Measurements from ENCODE around the gene CALCOCO1.

Gene CALCOCO1

DNA sequence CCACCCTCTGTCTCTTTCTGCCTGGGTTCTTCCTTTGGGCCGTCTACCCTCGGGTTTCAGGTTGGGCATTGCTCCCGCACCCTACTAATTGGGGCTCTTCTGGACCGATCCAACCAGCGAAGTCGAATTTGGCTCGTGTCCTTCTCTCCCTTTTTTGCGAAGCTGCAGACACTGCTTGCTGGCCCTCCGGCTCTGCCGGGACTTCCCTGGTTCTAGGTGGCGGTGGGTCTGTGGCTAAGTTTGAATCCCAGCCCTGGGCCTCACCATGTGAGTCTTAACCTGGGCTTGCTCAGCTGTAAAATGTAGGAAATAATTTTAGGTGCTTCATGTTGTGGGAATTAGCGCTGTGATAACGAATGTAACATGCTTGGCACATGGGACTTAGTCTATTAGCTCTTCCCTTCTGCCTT is 24.9 kb upstream of the CALCOCO1 start:
- no peak for DNase-seq (ENCODE audit: low read depth)

- DNase-seq (ENCODE audit: low read depth) = no peak
Measured at GRCh38 chr12:53751336-53752191, 24.3 kb upstream of the CALCOCO1 start, which contains the start of gene CISTR. TSS of gene CISTR (minus strand) at chr12:53751979.

GRCh38 chr12:53750812-53751335 is 23.6 kb upstream of the CALCOCO1 start:
- no peak for DNase-seq (ENCODE audit: low read depth)

DNA sequence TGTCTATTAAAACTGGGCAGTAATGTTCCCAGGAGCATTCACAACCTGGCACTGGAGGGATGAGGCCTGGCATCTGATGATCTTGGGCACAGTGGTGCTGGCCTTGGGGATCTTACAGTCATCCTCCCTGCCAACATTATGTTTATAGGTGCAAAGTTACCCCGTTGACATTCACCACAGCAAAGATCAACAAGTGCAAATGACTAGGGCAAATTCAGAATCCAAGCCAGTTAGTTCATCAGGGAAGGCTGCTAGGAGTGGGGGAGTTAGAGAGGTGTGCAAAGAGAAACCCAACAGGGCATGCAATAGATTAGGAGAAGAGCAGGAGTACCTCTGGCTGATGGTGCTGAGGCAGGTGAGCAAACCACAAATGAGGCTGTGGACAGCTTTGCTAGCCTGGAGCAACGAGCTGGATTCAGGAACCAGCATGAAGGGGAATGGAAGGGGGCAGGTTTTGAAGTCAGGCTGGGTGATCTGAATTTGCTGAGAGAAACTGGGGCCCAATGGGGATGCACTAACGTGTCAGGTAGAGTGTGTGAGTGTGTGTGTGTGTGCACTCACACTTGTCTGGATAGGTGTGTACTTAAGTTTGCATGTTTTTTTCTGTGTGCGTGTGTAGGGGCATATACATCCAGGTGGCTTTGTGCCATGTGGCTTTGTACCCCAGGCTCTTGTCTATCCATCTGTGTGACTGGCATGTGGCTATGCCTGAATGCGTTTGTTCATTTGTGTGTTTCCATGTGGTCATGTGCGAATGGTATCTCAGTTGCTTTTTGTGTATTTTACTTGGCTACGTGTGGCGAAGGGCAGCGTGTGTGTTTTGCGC is 22.9 kb upstream of the CALCOCO1 start:
- no peak for DNase-seq (ENCODE audit: low read depth)

DNA sequence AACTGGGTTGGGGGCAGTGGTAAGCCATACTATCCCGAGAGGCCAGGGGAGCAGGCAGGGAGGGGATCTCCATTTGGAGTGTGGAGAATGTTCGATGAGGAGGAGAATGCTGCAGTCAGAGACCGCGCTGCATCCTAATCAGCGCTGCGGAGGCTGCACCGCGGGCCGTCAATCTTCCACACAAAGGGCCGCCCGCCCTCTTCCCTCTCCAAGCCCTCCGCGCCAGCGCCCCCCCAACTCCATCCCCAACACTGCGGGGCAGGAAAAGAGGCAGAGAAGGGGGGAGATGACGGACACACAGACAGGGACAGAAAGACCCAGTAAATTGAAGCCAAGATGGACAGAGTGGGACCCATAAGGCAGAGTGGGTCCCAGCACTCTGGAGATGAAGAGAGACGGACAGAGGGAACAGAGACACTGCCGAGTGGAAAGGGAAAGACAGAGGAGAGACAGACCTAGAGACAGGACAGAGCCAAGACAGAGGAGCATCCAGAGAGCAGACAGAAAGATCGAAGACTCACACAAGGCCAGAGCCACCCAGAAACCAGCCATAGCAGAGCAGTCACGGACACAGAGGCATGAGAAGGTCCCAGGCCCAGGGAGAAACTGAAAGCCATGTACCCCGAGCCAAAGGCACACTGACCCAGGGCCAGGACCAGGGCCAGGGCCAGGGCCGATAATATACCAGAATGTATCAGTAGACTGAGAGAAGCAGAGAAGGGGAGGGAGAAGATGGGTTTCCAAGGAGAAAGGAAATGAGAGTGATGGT is 21.0 kb upstream of the CALCOCO1 start:
- no peak for DNase-seq (ENCODE audit: low read depth)

DNA sequence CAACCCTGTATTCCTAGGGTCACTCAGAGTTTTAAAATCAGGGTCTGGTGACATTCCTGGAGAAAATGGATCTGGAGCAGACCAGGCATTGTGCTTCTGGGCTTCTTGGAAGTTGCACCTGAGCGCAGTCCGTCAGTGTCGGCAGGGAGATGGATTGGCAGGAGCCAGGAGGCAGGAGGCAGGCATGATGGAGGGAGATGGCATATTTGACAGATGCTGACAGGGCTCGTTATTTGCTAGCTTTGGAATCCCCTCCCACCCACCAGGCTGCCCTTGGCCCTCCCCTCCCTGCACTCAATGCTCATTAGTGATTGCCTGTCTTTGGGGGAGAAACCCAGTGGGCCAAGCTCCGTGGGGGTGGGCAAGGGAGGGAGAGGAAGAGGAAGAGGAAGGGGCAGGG is 19.8 kb upstream of the CALCOCO1 start:
- no peak for DNase-seq (ENCODE audit: low read depth)

GRCh38 chr12:53746592-53747092 is 19.4 kb upstream of the CALCOCO1 start:
- peak; percentile 78 for DNase-seq (ENCODE audit: low read depth)

GRCh38 chr12:53744751-53745150 is 17.5 kb upstream of the CALCOCO1 start:
- DNase-seq (ENCODE audit: low read depth) = no peak

DNA sequence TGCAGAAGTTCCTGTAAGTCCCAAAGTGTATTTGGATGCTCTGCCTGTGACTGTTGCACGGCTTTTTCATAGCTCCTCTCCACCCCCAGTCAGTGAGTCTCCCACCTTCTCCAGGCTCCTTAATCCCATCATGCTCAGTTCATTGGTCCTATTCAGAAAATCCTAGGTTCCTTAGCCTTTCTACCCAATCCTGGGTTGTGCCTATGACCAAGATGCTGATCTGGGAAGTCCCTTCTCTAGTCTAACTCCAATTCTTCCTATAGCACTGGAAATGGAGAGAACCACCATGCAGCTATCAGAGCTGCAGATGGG is 16.8 kb upstream of the CALCOCO1 start:
- DNase-seq (ENCODE audit: low read depth) = no peak

DNA sequence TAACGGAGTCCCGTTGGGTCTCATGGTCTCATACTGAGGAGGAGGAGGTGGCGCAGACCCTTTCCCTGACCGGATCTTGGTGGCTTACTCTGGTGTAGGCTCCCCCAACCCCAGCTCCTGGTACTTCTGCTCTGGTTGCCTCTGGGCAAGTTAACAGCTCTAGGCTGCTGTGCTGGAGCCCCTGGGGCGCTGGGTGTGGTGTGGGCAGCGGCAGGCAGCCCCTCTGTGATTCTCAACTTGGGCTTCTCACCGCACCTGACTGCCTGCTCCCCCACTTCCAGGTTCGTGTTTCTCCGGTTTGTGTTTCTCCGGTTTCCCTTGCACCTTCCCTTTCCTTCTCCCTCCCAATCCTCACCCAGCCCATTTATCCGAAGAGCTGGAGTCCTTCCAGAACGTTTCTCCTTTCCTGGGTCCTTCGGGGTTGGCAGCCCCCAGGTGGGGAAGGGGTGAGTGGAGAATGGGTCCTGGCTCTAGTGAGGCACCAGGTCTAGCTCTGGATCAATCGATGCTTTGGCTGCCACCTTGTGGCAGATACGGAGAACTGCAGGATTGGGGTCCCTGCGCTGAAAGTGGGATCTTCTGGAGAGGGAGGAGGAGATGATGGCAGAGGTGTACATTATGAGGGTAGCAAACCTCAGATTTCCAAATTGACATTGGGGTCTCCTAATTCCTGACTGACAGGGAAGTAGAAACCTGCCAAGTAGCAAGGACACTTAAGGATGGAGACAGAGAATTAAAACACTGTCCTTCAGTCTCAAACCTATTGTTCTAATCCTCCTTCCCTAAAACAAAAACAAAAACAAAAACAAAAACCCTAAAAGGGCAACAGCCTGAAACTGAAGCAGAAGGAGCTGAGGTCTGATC is 16.2 kb upstream of the CALCOCO1 start:
- DNase-seq (ENCODE audit: low read depth) = no peak

DNA sequence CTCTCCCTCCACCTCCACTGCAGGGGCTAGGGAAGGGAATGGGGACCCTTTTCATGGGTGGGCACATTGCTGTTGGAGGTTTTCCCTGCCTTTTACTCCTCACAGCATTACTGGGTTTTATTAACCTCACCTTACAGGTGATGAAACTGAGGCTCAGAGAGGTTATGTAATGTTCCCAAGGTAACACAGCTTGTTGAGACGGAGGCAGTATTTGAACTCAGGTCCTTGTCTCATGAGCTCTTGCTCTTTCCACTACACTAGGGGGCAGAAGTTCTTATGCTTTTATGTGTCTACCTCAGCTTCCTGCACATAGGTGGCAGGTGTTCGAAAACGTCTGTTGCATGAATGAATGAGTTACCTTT is 12.9 kb upstream of the CALCOCO1 start:
- no peak for DNase-seq (ENCODE audit: low read depth)

GRCh38 chr12:53739214-53740129 is 12.2 kb upstream of the CALCOCO1 start:
- DNase-seq (ENCODE audit: low read depth) = no peak

DNA sequence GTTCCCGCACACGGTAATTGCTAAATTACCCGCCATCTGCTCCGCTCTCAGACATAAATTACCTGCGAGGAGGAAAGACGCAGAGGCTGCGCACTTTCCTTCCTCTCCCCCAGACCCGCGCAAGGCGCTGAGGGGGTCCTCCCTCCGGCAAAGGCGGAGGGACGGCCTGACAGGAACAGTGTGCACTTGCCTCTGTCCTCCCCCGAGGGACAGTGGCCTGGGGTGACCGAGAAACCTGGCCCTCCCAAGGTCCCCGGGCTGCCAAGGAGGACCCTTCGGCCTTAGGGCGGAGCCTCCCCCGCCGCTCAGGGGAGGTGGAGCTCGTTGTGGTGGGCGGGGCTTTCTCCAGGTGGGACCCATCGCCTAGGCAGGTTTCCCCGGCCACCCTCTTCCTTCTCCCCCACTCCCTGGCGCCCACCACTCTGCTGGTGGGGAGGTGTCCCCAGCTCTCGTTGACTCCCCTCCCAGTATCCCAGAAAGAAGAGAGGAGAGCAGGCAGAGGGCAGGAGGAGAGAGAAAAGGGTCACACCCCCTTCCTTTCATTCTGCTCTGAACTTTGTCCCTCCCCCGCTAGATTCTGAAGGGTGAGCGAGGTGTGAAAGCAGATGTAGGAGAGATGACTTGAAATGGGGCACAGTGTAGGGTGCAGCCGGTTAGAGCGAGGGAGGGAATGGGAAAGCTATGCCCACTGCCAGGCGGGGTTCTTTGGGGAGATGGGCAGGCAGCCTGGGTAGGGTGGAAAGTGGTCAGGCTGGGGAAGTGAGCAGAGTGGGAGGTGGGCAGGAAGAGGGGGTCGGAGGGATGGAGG is 11.4 kb upstream of the CALCOCO1 start:
- no peak for DNase-seq (ENCODE audit: low read depth)

DNA sequence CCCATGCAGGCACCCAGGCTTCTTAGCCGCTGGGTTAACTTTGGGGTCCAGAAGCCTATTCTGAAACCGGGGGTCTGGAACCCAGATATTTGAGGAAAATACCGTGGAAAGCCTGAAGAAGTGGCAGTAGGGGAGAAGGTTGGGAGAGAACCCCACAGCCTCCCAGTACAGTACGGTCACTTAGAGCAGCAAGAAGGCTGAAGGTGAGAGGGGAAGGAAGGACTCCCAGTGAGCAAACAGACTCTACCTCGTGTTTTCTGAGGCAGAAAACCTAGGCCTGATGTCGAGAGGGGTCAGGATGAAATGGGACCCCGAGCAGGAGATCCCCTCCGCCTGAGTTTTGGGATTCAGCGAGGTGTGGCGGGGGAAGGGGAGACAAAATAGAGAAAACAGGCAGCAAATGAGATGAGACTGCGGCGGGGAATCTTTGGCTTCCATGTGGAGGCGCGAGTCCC is 10.7 kb upstream of the CALCOCO1 start:
- no peak for DNase-seq (ENCODE audit: low read depth)

DNA sequence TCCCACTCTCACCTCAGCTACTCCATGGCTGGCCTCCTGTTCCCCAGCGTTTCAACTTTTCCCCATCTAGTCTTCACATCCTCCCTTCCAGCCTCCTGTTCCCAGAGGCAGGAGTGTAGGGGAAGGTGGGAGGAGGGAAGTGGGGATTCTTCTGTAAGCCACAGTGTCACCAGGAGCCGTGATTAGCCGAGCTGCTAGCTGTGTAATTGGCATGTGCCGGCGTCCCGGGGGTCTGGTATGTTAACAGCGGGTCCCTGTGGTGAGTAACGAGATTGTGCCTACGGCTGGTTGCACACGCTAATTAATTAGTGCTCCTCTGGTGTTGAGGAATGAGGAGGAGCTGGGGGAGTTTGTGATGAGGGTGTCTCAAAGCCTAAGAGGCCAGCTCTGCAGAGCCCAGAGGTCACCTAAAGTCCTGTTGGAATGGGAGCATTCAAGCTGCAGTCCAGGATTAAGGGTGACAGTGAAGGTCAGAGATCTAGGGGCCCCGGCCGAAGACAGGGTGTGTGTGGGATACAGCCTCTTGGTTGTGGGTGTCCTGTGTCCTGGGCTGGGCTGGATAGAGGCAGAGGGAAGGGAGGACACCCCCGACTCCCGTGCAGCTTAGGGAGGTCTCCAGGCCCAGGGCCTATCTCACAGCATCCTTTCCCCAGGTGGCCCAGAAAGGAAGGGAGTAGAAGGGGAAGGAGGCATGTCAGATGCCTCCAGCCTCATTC is 10.0 kb upstream of the CALCOCO1 start:
- no peak for DNase-seq (ENCODE audit: low read depth)

- DNase-seq (ENCODE audit: low read depth) = no peak
Measured at GRCh38 chr12:53736592-53736991, 9.3 kb upstream of the CALCOCO1 start.

- DNase-seq (ENCODE audit: low read depth) = no peak
Measured at GRCh38 chr12:53735556-53735955, 8.3 kb upstream of the CALCOCO1 start.

DNA sequence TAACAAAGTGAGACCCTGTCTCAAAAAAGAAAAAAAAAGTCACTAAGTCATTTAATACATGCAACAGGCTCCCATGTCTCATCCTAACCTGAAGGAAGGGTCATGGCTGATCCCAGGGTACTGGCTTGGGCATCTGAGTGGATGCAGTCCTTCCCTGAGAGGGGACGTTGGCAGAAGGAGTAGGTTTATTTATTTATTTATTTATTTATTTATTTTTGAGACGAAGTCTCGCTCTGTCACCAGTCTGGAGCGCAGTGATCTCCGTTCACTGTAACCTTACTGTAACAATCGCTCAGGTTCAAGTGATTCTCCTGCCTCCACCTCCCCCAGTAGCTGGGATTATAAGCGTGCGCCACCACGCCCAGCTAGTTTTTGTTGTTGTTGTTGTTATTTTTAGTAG is 7.2 kb upstream of the CALCOCO1 start:
- no peak for DNase-seq (ENCODE audit: low read depth)

GRCh38 chr12:53733807-53734200 is 6.6 kb upstream of the CALCOCO1 start:
- DNase-seq (ENCODE audit: low read depth) = no peak
